K562 (cell line): ENCODE results near the gene UFC1. TPM values are rescaled to one million over a fixed set of nuclear protein-coding genes. Genes with fewer than 3 reads are reported as not detected.
A peak's percentile ranks its signal among the peaks of the same experiment; 100 is the strongest.

Experiments used
- COPS2 ChIP-seq: fragments of 450-650 bp; conservative IDR thresholded peaks from 2 replicates; pipeline ENCODE4 v1.6.1; 2016; ENCODE audit warnings: mild to moderate bottlenecking, moderate library complexity
- MAFK ChIP-seq: IDR thresholded peaks from 2 replicates; pipeline ENCODE4 v1.6.1; 2011; ENCODE audit warnings: low read length, improper control_type of control experiment
- MITF ChIP-seq: IDR thresholded peaks from 2 replicates; pipeline ENCODE4 v1.6.1; 2014; ENCODE audit warnings: antibody characterized with exemption
- PHF20 ChIP-seq: fragments of 450-650 bp; IDR thresholded peaks from 2 replicates; pipeline ENCODE4 v1.6.1; 2018; ENCODE audit not compliant: partially characterized antibody
- PHTF2 ChIP-seq: fragments of 250-450 bp; sonication (Bioruptor Pico); IDR thresholded peaks from 2 replicates; pipeline ENCODE4 v1.5.0; 2021; ENCODE audit warnings: mild to moderate bottlenecking
- PTBP1 ChIP-seq: fragments of 200-400 bp; formaldehyde crosslinking; IDR thresholded peaks from 2 replicates; pipeline ENCODE4 v1.6.1; 2017; ENCODE audit warnings: low read depth, low read length
- SMARCA5 ChIP-seq: fragments of 450-650 bp; IDR thresholded peaks from 2 replicates; pipeline ENCODE4 v1.6.1; 2016
- WHSC1 ChIP-seq: IDR thresholded peaks from one replicate; pipeline ENCODE4 v1.6.1; 2012; ENCODE audit warnings: low read length, control low read depth, inconsistent platforms
- ZEB2 ChIP-seq: fragments of 450-650 bp; IDR thresholded peaks from 2 replicates; pipeline ENCODE4 v1.6.1; 2016
- ZFP1 ChIP-seq: fragments of 450-650 bp; formaldehyde crosslinking; IDR thresholded peaks from 2 replicates; pipeline ENCODE4 v1.4.0; 2020; ENCODE audit warnings: mild to moderate bottlenecking, mixed read lengths
- ZNF140 ChIP-seq: fragments of 250-450 bp; sonication (Bioruptor Pico); IDR thresholded peaks from 2 replicates; pipeline ENCODE4 v1.8.0; 2021; ENCODE audit warnings: moderate library complexity, mild to moderate bottlenecking, inconsistent platforms
- ZNF354B ChIP-seq: fragments of 250-450 bp; sonication (Bioruptor Pico); IDR thresholded peaks from 2 replicates; pipeline ENCODE4 v1.4.0; 2020
- ZNF589 ChIP-seq: fragments of 200-800 bp; sonication (Bioruptor generic); IDR thresholded peaks from 2 replicates; pipeline ENCODE4 v1.6.1; 2016; ENCODE audit warnings: low read depth, missing genetic modification characterization, missing compliant biosample characterization
- ZNF696 ChIP-seq: fragments of 250-450 bp; sonication (Bioruptor Pico); conservative IDR thresholded peaks from 2 replicates; pipeline ENCODE4 v1.4.0; 2020; ENCODE audit warnings: mild to moderate bottlenecking, moderate library complexity
- ZNF717 ChIP-seq: fragments of 250-450 bp; sonication (Bioruptor Pico); IDR thresholded peaks from 2 replicates; pipeline ENCODE4 v1.5.0; 2021
- polyA plus RNA-seq, 8 experiments: library from polyadenylated mRNA; depleted of rRNA in 4 of 8; stranded (reverse) in 5 of 8; unstranded in 3 of 8; fragments of >200 nt; fragmentation: Nextera tagmentation in 2 of 8; fragmentation: Illumina TruSeq in 1 of 8; extraction: Ambion mirVana in 2 of 8; extraction: Trizol in 1 of 8; gene quantifications; 2 replicates each; pipeline versions ENCODE4 v1.2.1 to v1.2.3, GENCODE V29; 2011 to 2014; ENCODE audit warnings: inconsistent platforms in 1 of 8, missing spikeins in 1 of 8
- total RNA-seq, 7 experiments: library from RNA; depleted of rRNA in 6 of 7; stranded (reverse); fragments of >200 nt in 6 of 7; fragmentation: Illumina TruSeq in 2 of 7; extraction: Trizol in 2 of 7; gene quantifications; 2 replicates each; pipeline versions ENCODE4 v1.2.1 to v1.2.3, GENCODE V29; 2011 to 2021; ENCODE audit warnings: low replicate concordance in 1 of 7
- TF ChIP-seq, protein P1 (sequence below), 2 experiments: IDR thresholded peaks in 1 of 2; conservative IDR thresholded peaks in 1 of 2; 2 replicates each; pipeline ENCODE4 v1.6.1; 2016; ENCODE audit warnings: low read depth in 2 of 2, mild to moderate bottlenecking in 1 of 2, missing compliant biosample characterization in 1 of 2, missing genetic modification characterization in 1 of 2, moderate library complexity in 1 of 2
- TF ChIP-seq, protein P2 (sequence below): fragments of 450-650 bp; formaldehyde crosslinking; IDR thresholded peaks from 2 replicates; pipeline ENCODE4 v1.4.0; 2020; ENCODE audit warnings: mild to moderate bottlenecking, moderate library complexity
- TF ChIP-seq, protein P3 (sequence below): sonication (generic); formaldehyde crosslinking; IDR thresholded peaks from 2 replicates; pipeline ENCODE4 v1.8.0; 2022; ENCODE audit warnings: mild to moderate bottlenecking, missing genetic modification reagents, borderline replicate concordance

UFC1 gene
- total and polyA plus RNA-seq, 9 of the 15 experiments (the other 6 are each of a cell fraction or from before 2014, with no cell fraction given) = 92.8 to 220 (median 161) TPM

- TF ChIP-seq ZNF589 = peak; percentile 32
- no peak for TF ChIP-seq WHSC1
- TF ChIP-seq ZFP1 (CRISPR knock-in tag) = no peak
- TF ChIP-seq ZNF140 (CRISPR knock-in tag) = no peak
- TF ChIP-seq, protein P1, sequence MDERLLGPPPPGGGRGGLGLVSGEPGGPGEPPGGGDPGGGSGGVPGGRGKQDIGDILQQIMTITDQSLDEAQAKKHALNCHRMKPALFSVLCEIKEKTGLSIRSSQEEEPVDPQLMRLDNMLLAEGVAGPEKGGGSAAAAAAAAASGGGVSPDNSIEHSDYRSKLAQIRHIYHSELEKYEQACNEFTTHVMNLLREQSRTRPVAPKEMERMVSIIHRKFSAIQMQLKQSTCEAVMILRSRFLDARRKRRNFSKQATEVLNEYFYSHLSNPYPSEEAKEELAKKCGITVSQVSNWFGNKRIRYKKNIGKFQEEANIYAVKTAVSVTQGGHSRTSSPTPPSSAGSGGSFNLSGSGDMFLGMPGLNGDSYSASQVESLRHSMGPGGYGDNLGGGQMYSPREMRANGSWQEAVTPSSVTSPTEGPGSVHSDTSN (CRISPR knock-in tag; IDR thresholded peaks at IDR 0.05; ENCODE audit: low read depth) = peak; percentile 29; the same call in 1 of the 2 replicates
- TF ChIP-seq, protein P1 (tag; conservative IDR thresholded peaks at IDR 0.05; ENCODE audit: low read depth) = no peak
- TF ChIP-seq MITF = no peak
- TF ChIP-seq ZNF717 (CRISPR knock-in tag) = no peak
- TF ChIP-seq COPS2 = no peak
- TF ChIP-seq PHF20 = peak; percentile 40
- TF ChIP-seq ZNF354B (CRISPR knock-in tag) = no peak
- no peak for TF ChIP-seq MAFK
- TF ChIP-seq PTBP1 = no peak
- TF ChIP-seq, protein P2, sequence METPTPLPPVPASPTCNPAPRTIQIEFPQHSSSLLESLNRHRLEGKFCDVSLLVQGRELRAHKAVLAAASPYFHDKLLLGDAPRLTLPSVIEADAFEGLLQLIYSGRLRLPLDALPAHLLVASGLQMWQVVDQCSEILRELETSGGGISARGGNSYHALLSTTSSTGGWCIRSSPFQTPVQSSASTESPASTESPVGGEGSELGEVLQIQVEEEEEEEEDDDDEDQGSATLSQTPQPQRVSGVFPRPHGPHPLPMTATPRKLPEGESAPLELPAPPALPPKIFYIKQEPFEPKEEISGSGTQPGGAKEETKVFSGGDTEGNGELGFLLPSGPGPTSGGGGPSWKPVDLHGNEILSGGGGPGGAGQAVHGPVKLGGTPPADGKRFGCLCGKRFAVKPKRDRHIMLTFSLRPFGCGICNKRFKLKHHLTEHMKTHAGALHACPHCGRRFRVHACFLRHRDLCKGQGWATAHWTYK = peak; percentile 60; the same call in 1 of the 2 replicates
- peak; percentile 25; the same call in 1 of the 2 replicates for TF ChIP-seq ZEB2
- no peak for TF ChIP-seq ZNF696
- no peak for TF ChIP-seq PHTF2 (CRISPR knock-in tag)
- no peak for TF ChIP-seq SMARCA5
- TF ChIP-seq, protein P3, sequence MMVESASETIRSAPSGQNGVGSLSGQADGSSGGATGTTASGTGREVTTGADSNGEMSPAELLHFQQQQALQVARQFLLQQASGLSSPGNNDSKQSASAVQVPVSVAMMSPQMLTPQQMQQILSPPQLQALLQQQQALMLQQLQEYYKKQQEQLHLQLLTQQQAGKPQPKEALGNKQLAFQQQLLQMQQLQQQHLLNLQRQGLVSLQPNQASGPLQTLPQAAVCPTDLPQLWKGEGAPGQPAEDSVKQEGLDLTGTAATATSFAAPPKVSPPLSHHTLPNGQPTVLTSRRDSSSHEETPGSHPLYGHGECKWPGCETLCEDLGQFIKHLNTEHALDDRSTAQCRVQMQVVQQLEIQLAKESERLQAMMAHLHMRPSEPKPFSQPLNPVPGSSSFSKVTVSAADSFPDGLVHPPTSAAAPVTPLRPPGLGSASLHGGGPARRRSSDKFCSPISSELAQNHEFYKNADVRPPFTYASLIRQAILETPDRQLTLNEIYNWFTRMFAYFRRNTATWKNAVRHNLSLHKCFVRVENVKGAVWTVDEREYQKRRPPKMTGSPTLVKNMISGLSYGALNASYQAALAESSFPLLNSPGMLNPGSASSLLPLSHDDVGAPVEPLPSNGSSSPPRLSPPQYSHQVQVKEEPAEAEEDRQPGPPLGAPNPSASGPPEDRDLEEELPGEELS (CRISPR knock-in tag) = no peak
- TF ChIP-seq, all 486 proteins: peak for 144
These were observed 21.2 kb upstream of the UFC1 start, which contains the start of gene DEDD (continued) for GRCh38 chr1:161132410-161133219.
